HG02852 (cell line): ENCODE measurements around the gene SEPTIN5.

Experiments used
- ATAC-seq: cut with Tn5 transposase; IDR thresholded peaks from one replicate; pipeline ENCODE4 v1.9.1; 2021; ENCODE audit warnings: mild to moderate bottlenecking, moderate library complexity; ENCODE audit not compliant: unreplicated experiment

SEPTIN5 gene

GRCh38 chr22:19769393-19769715 is 55.1 kb downstream of the SEPTIN5 start:
- ATAC-seq = no peak

GRCh38 chr22:19770349-19771220 is 56.3 kb downstream of the SEPTIN5 start:
- ATAC-seq = no peak

- no peak for ATAC-seq
Measured at GRCh38 chr22:19772422-19772672, 58.0 kb downstream of the SEPTIN5 start.
